HG03521 (cell line): ENCODE results near the gene FCER1G.

Source experiments
- ATAC-seq: cut with Tn5 transposase; IDR thresholded peaks from one replicate; pipeline ENCODE4 v1.9.1; 2021; ENCODE audit warnings: mild to moderate bottlenecking, moderate library complexity; ENCODE audit not compliant: unreplicated experiment

Gene FCER1G

DNA sequence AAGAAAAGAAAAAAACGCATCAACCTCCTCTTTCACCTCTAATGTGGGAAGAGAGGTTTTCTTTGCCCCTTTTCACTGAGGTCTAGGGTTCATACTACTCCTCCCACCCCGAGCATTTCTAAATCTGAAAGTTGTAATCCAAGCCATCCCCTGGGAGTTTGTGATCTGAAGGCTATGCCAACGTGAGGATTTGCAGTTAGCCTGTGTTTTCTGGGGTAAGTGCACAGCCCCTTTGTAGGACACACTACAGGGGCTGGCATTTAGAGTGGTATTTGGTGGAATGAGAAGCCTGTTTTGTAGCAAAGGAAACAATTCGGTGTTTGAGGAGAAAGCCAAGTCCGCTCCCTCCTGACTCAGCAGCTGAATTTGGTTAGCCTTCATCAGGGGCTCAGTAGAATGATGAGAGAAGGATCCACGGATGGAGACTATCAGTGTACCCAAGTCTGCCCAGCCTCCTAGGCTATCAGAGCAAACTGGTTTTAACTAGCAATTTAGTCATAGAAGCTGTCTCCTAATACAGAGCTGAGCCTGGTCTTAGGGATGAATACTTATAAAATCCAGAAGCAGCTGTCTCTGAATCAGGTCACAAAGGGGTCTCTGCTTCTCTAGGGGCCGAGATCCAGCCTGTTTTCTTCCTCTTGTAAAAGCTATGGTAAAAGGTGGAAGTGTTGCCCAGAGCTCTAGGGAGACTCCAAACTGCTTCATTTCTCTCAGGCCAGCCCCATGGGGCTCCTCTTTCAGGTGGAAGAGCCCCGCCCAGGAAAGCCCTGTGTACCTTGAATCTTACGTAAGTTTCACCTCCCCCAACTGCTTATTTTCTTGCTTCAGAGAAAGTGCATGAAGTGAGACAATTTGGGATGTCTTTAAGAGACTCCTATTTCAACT lies 45.5 kb downstream of the FCER1G start:
- ATAC-seq, result no peak

- ATAC-seq, result no peak
Observed at GRCh38 chr1:161261261-161262235, 46.5 kb downstream of the FCER1G start.

GRCh38 chr1:161265305-161265704 lies 50.2 kb downstream of the FCER1G start:
- ATAC-seq, result no peak

DNA sequence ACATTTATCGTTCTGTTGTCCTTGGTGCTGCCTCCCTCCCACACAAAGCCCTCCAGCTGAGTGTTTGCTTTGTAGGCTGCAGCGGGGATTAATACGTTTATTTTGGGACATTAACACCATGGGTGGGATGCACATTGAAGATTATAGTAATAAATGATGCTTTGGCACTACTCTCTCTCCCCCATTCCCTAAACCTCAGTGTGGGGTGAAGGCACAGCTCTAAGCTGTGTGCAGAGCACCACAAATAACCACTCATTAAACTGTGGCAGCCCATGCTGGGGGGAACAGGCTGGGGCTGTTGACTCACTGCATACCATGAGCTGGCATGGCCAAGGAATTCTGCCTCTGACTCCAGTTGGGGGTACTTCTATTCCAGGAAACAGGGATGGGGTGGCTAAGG lies 51.1 kb downstream of the FCER1G start:
- ATAC-seq, result no peak

GRCh38 chr1:161266836-161267235 lies 51.7 kb downstream of the FCER1G start:
- no peak for ATAC-seq

GRCh38 chr1:161267321-161267720 lies 52.2 kb downstream of the FCER1G start:
- no peak for ATAC-seq
